LHCN-M2 (cell line): ENCODE data around the gene TMEM158. TPM values are rescaled to one million over a fixed set of nuclear protein-coding genes. Genes with fewer than 3 reads are reported as not detected.

Source experiments
- DNase-seq: peaks from one replicate; pipeline ENCODE4 v3.0.0-alpha.2; 2012; ENCODE audit warnings: low read depth
- total RNA-seq: library from RNA; depleted of rRNA; stranded (reverse); fragments of >200 nt; gene quantifications from 2 replicates; pipeline ENCODE4 v1.2.3, GENCODE V29; 2014

Gene TMEM158
- total RNA-seq, 1 experiment from 2014 or later = 181 TPM

- peak; percentile 54 for DNase-seq
Observed at GRCh38 chr3:45204136-45204535, 22.0 kb downstream of the TMEM158 start.

- peak; percentile 91 for DNase-seq
Observed at GRCh38 chr3:45199837-45200648, 26.0 kb downstream of the TMEM158 start.

- DNase-seq = no peak
Observed at GRCh38 chr3:45198264-45199260, 27.5 kb downstream of the TMEM158 start.

- DNase-seq = no peak
Observed at GRCh38 chr3:45194791-45195190, 31.3 kb downstream of the TMEM158 start.

- peak; percentile 25 for DNase-seq
Observed at GRCh38 chr3:45191924-45192417, 34.1 kb downstream of the TMEM158 start.

GRCh38 chr3:45191424-45191823 lies 34.7 kb downstream of the TMEM158 start:
- no peak for DNase-seq

- DNase-seq = no peak
Observed at GRCh38 chr3:45188719-45189659, 37.1 kb downstream of the TMEM158 start.

GRCh38 chr3:45187694-45188141 lies 38.4 kb downstream of the TMEM158 start:
- no peak for DNase-seq

GRCh38 chr3:45186871-45187270 lies 39.2 kb downstream of the TMEM158 start:
- DNase-seq = no peak

GRCh38 chr3:45185461-45185860 lies 40.6 kb downstream of the TMEM158 start:
- no peak for DNase-seq

GRCh38 chr3:45185052-45185451 lies 41.0 kb downstream of the TMEM158 start:
- DNase-seq = no peak

GRCh38 chr3:45183872-45184262 lies 42.2 kb downstream of the TMEM158 start:
- DNase-seq = no peak

GRCh38 chr3:45182915-45183871 lies 42.9 kb downstream of the TMEM158 start:
- peak; percentile 86 for DNase-seq

- no peak for DNase-seq
Observed at GRCh38 chr3:45181496-45181895, 44.6 kb downstream of the TMEM158 start.

- no peak for DNase-seq
Observed at GRCh38 chr3:45180899-45181298, 45.2 kb downstream of the TMEM158 start.

- peak; percentile 90 for DNase-seq
Observed at GRCh38 chr3:45180051-45180450, 46.0 kb downstream of the TMEM158 start.

- no peak for DNase-seq
Observed at GRCh38 chr3:45179163-45179562, 46.9 kb downstream of the TMEM158 start.

GRCh38 chr3:45178183-45179023 lies 47.7 kb downstream of the TMEM158 start:
- DNase-seq = peak; percentile 91

GRCh38 chr3:45176912-45177311 lies 49.2 kb downstream of the TMEM158 start:
- no peak for DNase-seq
